ENCODE results near the gene GRXCR2.
"Not testable (repeated sequence)": the region's sequence is repeated elsewhere in the genome, so short reads cannot be mapped to it uniquely, and the experiment has no call there.

GRXCR2 gene

DNA sequence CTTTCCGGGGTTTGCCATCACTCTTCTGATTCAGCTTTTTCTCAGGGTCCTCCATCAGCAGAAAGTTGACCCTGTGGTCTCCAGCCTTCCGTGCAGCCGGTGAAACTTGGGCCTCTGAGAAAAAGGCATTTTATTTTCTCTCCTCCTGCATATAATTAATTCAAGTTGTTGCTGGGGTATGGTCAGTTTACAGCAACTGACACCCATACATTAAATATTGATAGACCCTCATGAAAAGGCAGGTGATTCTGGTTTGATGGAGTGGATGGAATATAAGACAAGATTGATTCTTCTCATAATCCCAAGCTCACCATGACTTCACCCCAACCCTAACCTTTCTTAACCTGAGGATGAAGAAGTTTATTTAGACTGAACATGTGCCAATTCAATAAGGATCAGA is at the start of gene GRXCR2:
Gene GRXCR2, minus strand, starts transcription at position 101 of the 400 bp plus-strand sequence. Its CDS starts 46 bp downstream, at position 55.
- no peak for DNase-seq

DNA sequence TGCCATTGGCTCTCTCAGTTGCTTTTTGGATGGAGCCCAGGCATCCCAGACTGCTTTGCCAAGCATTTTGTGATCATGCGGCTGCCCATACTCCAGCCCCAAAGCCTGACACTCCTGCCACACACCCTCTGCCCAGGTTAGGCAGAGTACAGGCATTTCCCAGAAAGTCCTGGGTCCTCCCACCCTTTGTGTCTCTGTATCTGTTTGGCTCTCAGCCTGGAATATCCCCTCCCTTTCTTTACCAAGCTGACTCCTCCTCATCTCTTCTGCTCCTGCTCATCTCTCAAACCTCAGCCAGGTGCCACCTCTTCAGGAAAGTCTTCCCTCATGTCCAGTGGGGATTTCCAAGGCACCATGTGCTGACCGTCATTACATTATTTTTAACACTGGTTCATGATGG is 49.2 kb upstream of the GRXCR2 start:
- DNase-seq: no peak

- DNase-seq: no peak
Observed at GRCh38 chr5:145921211-145921610, 48.4 kb upstream of the GRXCR2 start.

GRCh38 chr5:145920542-145921210 is 47.9 kb upstream of the GRXCR2 start:
- no peak for DNase-seq

DNA sequence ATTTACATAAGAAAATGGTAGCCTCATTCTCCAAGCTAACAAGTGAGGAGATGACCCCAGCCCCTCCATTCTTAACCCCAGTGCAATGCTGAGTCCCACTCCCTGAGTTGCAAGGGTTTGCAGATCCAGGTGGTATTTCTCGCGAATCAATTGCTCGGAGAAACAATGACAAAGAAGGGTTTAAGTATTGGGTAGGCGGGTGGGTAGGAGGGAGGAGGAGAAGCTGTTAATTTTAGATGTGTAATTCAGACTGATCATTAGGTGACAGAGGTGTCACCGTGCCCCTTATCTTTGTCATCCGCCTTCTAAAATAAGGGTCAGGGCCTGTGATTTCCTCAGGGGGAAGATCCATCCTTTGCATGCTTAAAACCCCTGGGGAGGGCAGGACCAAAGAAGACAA is 46.6 kb upstream of the GRXCR2 start:
- DNase-seq: no peak

- DNase-seq: no peak
Observed at GRCh38 chr5:145918397-145918796, 45.6 kb upstream of the GRXCR2 start.

DNA sequence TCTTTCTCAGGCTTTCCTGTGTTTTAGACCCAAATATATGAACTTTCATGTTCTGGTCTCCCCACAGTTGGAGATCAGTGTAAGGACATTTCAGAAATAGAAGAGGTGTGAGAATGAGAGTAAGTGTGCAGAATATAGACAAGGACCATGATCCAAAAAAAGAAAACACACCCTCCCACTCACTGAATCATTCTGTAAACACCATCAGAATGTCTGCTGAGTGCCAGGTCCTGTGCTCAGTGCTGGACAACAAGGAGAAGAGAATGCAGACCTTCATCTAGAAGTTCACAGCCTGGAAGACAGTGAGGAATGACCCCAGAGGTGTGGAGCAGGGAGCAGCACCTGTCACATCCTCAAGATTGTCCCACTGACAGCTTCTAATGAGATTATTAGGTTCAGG is 44.5 kb upstream of the GRXCR2 start:
- no peak for DNase-seq

DNA sequence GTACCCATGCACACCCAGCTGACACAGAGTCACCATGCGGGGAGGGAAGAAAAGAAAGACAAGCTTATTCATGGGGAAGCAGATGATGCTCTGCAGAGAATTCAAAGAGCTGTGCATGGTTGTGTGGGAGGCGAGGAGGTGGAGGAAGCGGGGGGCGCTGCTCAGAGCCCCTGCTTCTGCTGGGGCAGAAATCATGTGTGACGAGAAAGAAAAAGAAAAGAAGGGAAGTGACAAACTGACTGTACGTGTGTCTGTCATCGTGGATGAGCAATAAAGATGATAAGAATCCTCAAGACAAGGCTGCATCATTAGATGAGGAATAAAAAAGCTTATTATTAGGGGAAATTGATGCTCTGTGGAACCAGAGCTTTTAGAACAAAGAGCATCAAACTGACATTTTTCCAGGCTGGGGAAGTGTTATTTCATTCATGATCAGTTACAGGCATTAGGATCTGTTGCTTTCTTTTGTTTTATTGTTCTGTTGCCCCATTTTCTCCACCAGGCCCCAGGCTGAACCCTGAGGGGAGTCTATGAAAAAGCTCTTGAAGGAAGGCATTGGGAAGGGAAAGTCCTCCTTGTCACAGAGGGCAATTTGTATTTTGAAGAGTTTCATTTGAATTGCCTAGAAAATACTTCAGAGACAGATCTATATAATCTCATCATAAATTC is 43.3 kb upstream of the GRXCR2 start:
- no peak for DNase-seq

- DNase-seq: no peak
Observed at GRCh38 chr5:145913701-145914100, 40.9 kb upstream of the GRXCR2 start.

DNA sequence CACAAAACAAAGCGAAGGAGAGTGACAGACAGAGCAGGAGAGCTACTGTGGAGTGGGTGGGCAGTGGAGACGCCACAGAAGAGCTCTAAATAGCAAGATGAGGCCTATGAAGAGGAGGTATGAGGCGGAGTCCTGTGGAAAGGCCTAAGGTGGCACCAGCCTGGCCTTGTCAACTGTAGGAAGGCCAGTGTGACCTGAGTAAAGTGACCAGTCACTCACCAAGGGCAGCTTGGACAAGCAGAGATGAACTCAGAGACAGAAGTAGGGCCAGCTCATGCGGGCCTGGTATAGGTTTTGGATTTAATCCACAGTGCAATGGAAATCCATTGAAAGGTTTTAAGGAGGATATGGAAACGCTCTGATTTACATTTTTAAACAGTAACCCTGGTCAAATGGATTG is 39.8 kb upstream of the GRXCR2 start:
- DNase-seq: no peak

- DNase-seq: no peak
Observed at GRCh38 chr5:145912019-145912418, 39.2 kb upstream of the GRXCR2 start.

DNA sequence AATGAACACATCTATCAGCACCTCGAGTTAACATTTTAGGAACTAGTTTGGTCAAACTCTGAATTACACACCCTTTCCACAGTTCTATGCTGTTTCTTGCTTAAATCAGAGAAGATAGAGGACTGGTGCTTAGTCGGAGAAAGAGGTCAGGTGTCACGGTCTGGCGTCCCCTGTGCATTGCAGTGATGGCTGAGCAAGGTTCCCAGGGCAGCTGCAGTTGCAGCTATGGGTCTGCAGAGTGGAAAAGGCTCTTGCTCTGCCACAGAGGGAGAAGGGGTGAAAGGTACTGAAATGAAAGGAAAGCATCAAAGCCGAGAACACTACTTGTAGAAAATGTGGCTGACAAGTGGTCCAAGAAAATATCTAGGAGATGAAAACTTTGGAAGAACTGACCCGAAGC is 38.4 kb upstream of the GRXCR2 start:
- DNase-seq: no peak

DNA sequence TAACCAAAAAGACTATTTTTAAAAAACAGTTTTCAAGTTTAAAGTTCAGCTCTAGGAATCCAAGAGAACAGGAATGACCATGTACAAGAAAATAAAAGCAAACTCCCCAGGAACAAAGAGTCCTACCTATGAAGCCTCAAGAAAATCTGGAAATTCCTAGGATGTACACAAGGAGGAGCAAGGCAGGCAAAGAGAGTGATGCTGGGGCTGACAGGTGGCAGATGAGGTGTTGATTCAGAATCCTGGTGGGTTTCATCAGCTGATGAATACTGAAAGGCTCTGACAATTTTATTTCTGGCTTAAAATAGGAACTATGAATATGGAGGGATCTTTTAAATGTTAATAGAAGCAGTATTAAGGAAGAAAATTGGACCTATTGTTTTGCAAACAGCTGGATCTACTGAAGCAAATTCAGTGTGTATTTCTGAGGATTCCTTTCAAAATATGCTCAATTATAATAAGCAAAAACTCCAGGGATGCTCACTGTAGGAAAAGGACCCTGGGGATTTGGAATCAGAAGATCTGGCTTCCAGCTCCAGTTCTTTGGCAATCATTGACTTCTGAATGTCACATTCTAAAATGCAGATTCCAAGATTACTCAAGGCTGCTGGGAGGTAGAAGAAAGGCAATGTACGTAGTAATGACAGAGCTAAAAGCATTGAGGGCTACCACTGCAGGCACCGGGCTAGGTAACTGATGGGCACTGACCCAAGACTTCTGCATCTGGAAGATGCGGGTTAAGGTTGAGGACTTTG is 35.6 kb upstream of the GRXCR2 start:
- DNase-seq: no peak

DNA sequence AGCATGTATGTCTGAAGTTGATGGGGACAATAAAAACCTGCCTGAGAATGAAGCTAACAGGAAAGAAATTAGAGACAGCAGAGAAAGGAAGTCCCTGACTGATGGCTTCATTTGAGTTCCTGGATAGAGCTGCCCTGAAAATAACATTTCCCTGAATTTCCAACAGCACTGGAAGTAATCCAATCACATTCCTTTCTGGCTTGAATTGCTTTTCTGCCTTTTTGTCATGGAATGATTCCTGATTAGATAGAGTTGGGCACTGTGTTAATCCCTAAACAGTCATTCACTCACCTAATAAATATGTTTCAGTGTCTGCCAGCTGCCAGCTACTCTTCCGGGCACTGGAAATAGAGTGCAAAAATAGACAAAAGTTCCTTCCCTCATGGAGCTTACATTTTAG is 33.6 kb upstream of the GRXCR2 start:
- no peak for DNase-seq

GRCh38 chr5:145904743-145905142 is 31.9 kb upstream of the GRXCR2 start:
- DNase-seq: no peak

GRCh38 chr5:145903867-145904266 is 31.1 kb upstream of the GRXCR2 start:
- DNase-seq: no peak

DNA sequence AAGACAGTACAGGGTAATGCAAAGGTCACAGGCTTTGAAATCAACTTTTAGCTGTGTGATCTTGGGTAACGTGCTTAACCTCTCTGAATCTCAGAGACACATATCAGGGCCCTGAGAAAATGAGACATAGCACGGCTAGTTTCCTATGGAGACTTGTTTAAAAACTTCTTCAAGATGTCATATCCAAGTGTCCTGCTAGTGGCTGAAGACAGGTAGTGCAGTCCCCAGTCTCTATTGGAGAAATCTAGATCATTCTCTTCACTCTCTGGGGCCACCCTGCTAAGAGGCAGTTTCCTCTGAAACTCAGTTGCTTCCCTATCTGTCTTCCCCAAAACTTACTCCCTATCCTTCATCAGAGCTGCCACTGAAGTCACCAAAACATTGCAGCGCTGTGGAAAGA is 30.3 kb upstream of the GRXCR2 start:
- DNase-seq: no peak

DNA sequence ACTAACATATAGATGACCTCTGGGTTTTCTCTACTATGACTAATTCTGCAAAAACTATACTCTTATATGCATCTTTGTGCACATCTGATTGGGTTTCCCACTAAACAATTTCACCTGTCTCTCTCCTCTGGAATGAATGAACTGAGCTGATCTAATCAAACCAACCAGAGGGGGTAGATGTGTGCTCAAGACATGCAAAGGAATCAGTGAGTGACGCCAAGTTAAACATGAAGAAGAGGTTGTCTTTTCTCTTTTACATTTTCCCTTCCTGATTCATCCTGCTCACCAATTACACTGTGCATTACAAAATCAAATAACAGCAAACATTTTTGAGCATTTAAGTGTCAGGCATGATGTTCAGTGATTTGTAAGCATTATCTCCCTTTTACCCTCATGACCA is 29.6 kb upstream of the GRXCR2 start:
- DNase-seq: no peak

DNA sequence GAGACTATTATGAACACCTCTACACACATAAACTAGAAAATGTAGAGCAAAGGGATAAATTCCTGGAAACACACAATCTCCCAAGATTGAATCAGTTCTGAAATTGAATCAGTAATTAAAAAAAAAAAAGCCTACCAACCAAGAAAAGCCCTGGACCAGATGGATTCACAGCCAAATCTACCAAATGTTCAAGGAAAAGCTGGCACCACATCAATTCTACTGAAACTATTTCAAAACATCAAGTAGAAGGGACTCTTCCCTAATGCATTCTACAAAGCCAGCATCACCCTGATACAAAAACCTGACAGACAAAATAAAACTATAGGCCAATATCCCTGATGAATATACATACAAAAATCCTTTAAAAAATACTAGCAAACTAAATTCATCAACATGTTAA is 25.4 kb upstream of the GRXCR2 start:
- DNase-seq: no peak

- not testable (repeated sequence) for DNase-seq
Observed at GRCh38 chr5:145891378-145891777, 18.6 kb upstream of the GRXCR2 start.

DNA sequence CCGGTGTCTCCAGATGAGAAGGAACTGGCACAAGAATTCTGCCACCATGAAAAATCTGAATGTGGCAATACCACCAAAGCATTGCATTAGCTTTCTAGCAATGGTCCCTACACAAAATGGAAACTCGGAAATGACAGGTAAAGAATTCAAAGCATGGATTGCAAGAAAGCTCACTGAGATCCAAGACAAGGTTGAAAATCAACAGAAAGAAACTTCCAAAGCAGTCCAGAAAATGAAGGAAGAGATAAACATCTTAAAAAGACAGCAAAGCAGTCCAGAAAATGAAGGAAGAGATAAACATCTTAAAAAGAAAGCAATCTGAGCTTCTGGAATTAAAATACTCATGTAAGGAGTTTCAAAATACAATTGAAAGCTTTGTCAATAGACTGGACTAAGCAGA is 16.8 kb upstream of the GRXCR2 start:
- no peak for DNase-seq

GRCh38 chr5:145887976-145888574 is 15.3 kb upstream of the GRXCR2 start:
- no peak for DNase-seq

DNA sequence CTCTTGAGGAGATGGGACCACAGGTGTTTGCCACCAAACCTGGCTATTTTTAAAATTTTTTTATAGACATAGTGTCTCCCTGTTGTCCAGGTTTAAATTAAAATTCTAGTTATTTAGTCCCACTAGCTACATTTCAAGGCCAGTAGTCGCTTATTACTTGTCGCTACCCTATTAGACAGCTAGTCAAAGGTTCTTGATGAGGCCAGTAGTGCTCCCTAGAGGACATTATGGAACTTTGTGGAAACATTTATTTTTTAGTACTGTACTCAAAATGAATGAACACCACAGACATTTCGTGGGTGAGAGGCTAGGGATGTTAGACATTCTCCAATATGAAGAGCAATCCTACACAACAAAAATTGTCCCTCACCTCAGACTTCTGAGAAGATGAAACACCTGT is 14.4 kb upstream of the GRXCR2 start:
- no peak for DNase-seq

- no peak for DNase-seq
Observed at GRCh38 chr5:145874765-145875164, 2.0 kb upstream of the GRXCR2 start.

Data from activated CD4-positive, CD25-positive, alpha-beta regulatory T cell (primary cell).